ENCODE data around the gene SPATA4.

GRCh38 chr4:176188654-176189053, 6.7 kb downstream of the SPATA4 start:
- TF ChIP-seq TP53 (CRISPR knock-in tag; conservative IDR thresholded peaks at IDR 0.05) (no peak), SKIL (CRISPR knock-in tag; IDR thresholded peaks at IDR 0.05; ENCODE audit: borderline replicate concordance) (no peak), DNMT1 (CRISPR knock-in tag; IDR thresholded peaks at IDR 0.05) (no peak), ATF3 (CRISPR knock-in tag; IDR thresholded peaks at IDR 0.05) (no peak), BHLHE40 (IDR thresholded peaks at IDR 0.05; ENCODE audit: low read length) (no peak), ZNF318 (CRISPR knock-in tag; IDR thresholded peaks at IDR 0.05) (no peak), ZNF782 (CRISPR knock-in tag; IDR thresholded peaks at IDR 0.05; ENCODE audit: borderline replicate concordance) (no peak), ZBTB10 (CRISPR knock-in tag; IDR thresholded peaks at IDR 0.05; ENCODE audit: borderline replicate concordance) (no peak), FOXK1 (CRISPR knock-in tag; IDR thresholded peaks at IDR 0.05; ENCODE audit: borderline replicate concordance, low read depth) (no peak)
- TF ChIP-seq, protein P1, sequence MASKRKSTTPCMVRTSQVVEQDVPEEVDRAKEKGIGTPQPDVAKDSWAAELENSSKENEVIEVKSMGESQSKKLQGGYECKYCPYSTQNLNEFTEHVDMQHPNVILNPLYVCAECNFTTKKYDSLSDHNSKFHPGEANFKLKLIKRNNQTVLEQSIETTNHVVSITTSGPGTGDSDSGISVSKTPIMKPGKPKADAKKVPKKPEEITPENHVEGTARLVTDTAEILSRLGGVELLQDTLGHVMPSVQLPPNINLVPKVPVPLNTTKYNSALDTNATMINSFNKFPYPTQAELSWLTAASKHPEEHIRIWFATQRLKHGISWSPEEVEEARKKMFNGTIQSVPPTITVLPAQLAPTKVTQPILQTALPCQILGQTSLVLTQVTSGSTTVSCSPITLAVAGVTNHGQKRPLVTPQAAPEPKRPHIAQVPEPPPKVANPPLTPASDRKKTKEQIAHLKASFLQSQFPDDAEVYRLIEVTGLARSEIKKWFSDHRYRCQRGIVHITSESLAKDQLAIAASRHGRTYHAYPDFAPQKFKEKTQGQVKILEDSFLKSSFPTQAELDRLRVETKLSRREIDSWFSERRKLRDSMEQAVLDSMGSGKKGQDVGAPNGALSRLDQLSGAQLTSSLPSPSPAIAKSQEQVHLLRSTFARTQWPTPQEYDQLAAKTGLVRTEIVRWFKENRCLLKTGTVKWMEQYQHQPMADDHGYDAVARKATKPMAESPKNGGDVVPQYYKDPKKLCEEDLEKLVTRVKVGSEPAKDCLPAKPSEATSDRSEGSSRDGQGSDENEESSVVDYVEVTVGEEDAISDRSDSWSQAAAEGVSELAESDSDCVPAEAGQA (IDR thresholded peaks at IDR 0.05; ENCODE audit: low read depth): no peak
- TF ChIP-seq, protein P1 (CRISPR knock-in tag; IDR thresholded peaks at IDR 0.05; ENCODE audit: borderline replicate concordance): no peak
- TF ChIP-seq, protein P2, sequence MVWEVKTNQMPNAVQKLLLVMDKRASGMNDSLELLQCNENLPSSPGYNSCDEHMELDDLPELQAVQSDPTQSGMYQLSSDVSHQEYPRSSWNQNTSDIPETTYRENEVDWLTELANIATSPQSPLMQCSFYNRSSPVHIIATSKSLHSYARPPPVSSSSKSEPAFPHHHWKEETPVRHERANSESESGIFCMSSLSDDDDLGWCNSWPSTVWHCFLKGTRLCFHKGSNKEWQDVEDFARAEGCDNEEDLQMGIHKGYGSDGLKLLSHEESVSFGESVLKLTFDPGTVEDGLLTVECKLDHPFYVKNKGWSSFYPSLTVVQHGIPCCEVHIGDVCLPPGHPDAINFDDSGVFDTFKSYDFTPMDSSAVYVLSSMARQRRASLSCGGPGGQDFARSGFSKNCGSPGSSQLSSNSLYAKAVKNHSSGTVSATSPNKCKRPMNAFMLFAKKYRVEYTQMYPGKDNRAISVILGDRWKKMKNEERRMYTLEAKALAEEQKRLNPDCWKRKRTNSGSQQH (CRISPR knock-in tag; IDR thresholded peaks at IDR 0.05; ENCODE audit: low read depth): no peak
- TF ChIP-seq, protein P3, sequence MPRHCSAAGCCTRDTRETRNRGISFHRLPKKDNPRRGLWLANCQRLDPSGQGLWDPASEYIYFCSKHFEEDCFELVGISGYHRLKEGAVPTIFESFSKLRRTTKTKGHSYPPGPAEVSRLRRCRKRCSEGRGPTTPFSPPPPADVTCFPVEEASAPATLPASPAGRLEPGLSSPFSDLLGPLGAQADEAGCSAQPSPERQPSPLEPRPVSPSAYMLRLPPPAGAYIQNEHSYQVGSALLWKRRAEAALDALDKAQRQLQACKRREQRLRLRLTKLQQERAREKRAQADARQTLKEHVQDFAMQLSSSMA (CRISPR knock-in tag; IDR thresholded peaks at IDR 0.05): no peak
